Measurements from ENCODE around the gene CACNB2.

CACNB2 gene

DNA sequence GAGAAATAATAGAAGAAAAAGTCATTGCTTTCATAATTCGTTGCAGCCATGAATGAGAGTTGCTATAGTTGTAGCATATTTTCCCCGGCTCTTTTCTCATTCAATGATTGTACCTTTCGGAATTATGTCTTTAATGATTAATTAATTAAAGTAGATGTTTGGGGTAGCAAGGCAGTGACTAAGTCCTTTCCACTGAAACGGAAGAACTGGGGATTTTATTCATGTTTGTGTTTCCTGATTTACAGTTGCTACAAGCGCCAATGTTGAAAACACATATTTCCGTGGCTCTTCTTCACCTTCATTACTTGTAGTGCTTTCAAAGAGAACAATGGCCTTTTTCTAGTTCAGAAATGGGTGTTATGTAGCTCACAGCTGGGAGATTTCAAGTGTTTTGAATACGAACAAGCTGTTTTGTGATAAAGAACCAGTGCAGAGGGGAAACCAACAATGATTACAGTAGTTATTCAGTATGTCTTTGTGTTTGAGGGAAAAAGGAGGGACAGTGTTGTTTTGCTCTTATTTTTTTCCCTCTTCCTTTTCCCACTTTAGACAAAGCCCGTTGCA is 357.7 kb downstream of the CACNB2 start:
- H3K4me1 ChIP-seq (ENCODE audit: control insufficient read depth, insufficient read depth, low read depth, low read length), result peaks cover 1% of the 10 kb centered on the region
- H3K9me3 ChIP-seq (ENCODE audit: control insufficient read depth, low read length), result no peaks in the 10 kb centered on the region
- H2BK120ac ChIP-seq (ENCODE audit: low read depth, low read length), result no peak overlapping the region
- no peak overlapping the region for H2AK5ac ChIP-seq (ENCODE audit: low read length, severe bottlenecking)
- no peak overlapping the region for H2BK5ac ChIP-seq (ENCODE audit: low read depth, low read length, poor library complexity, severe bottlenecking)
- no peak overlapping the region for H3K14ac ChIP-seq (ENCODE audit: low read length in 2 of 2)
- no peaks in the 10 kb centered on the region for H3K27me3 ChIP-seq (ENCODE audit: control insufficient read depth in 1 of 2, insufficient read depth in 1 of 2, low read length in 2 of 2)
- no peak overlapping the region for H2BK12ac ChIP-seq (ENCODE audit: low read length in 2 of 2)
- no peak overlapping the region for H3K23ac ChIP-seq (ENCODE audit: low read length in 2 of 2)
- H3K4ac ChIP-seq (ENCODE audit: low read depth in 1 of 2, low read length in 2 of 2), result no peak overlapping the region
- no peak overlapping the region for H2BK15ac ChIP-seq (ENCODE audit: low read depth, poor library complexity, severe bottlenecking)
- H3K27ac ChIP-seq (ENCODE audit: low read length, poor library complexity, severe bottlenecking), result no peak overlapping the region
- no peaks in the 10 kb centered on the region for H3K36me3 ChIP-seq (ENCODE audit: control insufficient read depth in 1 of 2, insufficient read depth in 2 of 2, low read depth in 1 of 2, low read length in 2 of 2)
- no peak overlapping the region for H4K91ac ChIP-seq (ENCODE audit: low read length)
- WGBS, result 84% methylated on average over 8 of the region's 8 CpGs
- no peak overlapping the region for H3K4me3 ChIP-seq (ENCODE audit: insufficient read depth in 1 of 2, low read depth in 1 of 2, low read length in 2 of 2)
- H3K18ac ChIP-seq (ENCODE audit: low read depth in 1 of 2, low read length in 2 of 2), result no peak overlapping the region
- H2AFZ ChIP-seq (ENCODE audit: low read depth, low read length), result no peak overlapping the region
- no peak overlapping the region for H3K9ac ChIP-seq (ENCODE audit: low read length)
- H4K8ac ChIP-seq (ENCODE audit: low read length), result no peak overlapping the region
- no peak overlapping the region for H3K4me2 ChIP-seq (ENCODE audit: low read length, poor library complexity, severe bottlenecking)
- no peak for DNase-seq
- H3K79me1 ChIP-seq (replicated peaks; ENCODE audit: low read length, poor library complexity, severe bottlenecking), result no peaks in the 10 kb centered on the region

DNA sequence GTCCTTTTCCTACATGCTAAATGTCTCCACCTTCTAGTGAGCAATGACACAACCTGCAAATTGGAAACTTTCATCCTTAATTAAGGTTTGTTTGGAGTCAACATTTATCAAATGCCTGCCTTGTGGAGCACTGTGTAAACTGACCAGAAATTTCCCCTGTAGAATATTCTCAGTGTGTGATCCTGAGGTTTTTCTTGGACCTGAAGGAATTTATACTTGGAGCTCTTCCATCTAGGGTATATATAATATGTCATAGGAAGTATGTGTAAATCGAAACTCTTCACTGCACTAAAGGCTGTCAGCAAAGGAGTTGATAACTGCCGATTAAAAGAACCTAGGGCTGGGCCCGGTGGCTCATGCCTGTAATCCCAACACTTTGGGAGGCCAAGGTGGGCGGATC is 358.8 kb downstream of the CACNB2 start:
- Histone ChIP-seq H2AK5ac (ENCODE audit: low read length, severe bottlenecking) (no peak overlapping the region), H3K27me3 (ENCODE audit: control insufficient read depth in 1 of 2, insufficient read depth in 1 of 2, low read length in 2 of 2) (no peaks in the 10 kb centered on the region), H3K14ac (ENCODE audit: low read length in 2 of 2) (no peak overlapping the region), H3K9ac (ENCODE audit: low read length) (no peak overlapping the region), H3K79me1 (replicated peaks; ENCODE audit: low read length, poor library complexity, severe bottlenecking) (no peaks in the 10 kb centered on the region), H3K4me2 (ENCODE audit: low read length, poor library complexity, severe bottlenecking) (no peak overlapping the region), H2BK15ac (ENCODE audit: low read depth, poor library complexity, severe bottlenecking) (no peak overlapping the region), H3K23ac (ENCODE audit: low read length in 2 of 2) (no peak overlapping the region), H2BK120ac (ENCODE audit: low read depth, low read length) (no peak overlapping the region), H2AFZ (ENCODE audit: low read depth, low read length) (no peak overlapping the region), H3K18ac (ENCODE audit: low read depth in 1 of 2, low read length in 2 of 2) (no peak overlapping the region), H3K4ac (ENCODE audit: low read depth in 1 of 2, low read length in 2 of 2) (no peak overlapping the region), H3K9me3 (ENCODE audit: control insufficient read depth, low read length) (no peaks in the 10 kb centered on the region), H4K8ac (ENCODE audit: low read length) (no peak overlapping the region), H3K36me3 (ENCODE audit: control insufficient read depth in 1 of 2, insufficient read depth in 2 of 2, low read depth in 1 of 2, low read length in 2 of 2) (no peaks in the 10 kb centered on the region), H4K91ac (ENCODE audit: low read length) (no peak overlapping the region), H2BK5ac (ENCODE audit: low read depth, low read length, poor library complexity, severe bottlenecking) (no peak overlapping the region), H3K4me3 (ENCODE audit: insufficient read depth in 1 of 2, low read depth in 1 of 2, low read length in 2 of 2) (no peak overlapping the region), H3K4me1 (ENCODE audit: control insufficient read depth, insufficient read depth, low read depth, low read length) (peaks cover 1% of the 10 kb centered on the region), H2BK12ac (ENCODE audit: low read length in 2 of 2) (no peak overlapping the region), H3K27ac (ENCODE audit: low read length, poor library complexity, severe bottlenecking) (no peak overlapping the region)
- WGBS, result 81% methylated on average over 4 of the region's 4 CpGs
- DNase-seq, result no peak

DNA sequence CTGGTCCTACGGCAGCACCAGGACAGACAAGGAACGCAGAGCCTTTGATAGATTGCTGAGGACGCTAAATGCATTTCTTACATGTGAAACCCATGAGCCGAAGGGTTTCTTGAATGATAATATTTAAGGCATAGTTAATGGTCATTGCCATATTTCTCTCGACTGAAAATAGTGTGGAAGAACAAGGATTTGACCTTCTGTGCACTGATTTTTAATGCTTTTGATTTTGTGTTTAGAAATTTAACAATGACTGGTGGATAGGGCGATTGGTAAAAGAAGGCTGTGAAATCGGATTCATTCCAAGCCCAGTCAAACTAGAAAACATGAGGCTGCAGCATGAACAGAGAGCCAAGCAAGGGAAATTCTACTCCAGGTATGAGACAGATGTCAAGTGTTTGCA is 360.4 kb downstream of the CACNB2 start:
- H2BK5ac ChIP-seq (ENCODE audit: low read depth, low read length, poor library complexity, severe bottlenecking), result no peak overlapping the region
- H2AK5ac ChIP-seq (ENCODE audit: low read length, severe bottlenecking), result no peak overlapping the region
- WGBS, result 86% methylated on average over 7 of the region's 7 CpGs

DNA sequence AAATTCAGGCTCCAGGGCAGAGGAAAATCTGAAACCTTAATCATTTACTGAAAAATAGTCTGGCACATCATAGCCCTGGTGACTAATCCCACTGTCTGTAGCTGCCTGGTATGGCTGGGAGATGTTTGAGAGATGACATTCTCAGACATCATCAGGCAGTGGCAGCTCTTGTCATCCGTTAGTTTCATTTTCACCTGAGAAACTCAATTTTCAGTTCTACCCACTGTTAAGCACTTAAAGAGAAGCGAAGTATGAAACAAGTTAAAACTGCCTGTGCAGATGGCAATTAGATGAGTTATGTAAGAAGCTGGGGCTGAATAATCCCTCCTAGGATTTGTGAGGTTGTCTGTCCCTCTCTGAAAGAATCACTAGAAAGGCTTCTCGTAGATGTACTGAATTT is 361.0 kb downstream of the CACNB2 start:
- H2BK15ac ChIP-seq (ENCODE audit: low read depth, poor library complexity, severe bottlenecking), result no peak overlapping the region
- H3K14ac ChIP-seq (ENCODE audit: low read length in 2 of 2), result no peak overlapping the region
- no peaks in the 10 kb centered on the region for H3K27me3 ChIP-seq (ENCODE audit: control insufficient read depth in 1 of 2, insufficient read depth in 1 of 2, low read length in 2 of 2)
- H4K8ac ChIP-seq (ENCODE audit: low read length), result no peak overlapping the region
- no peak overlapping the region for H3K4ac ChIP-seq (ENCODE audit: low read depth in 1 of 2, low read length in 2 of 2)
- H2AFZ ChIP-seq (ENCODE audit: low read depth, low read length), result no peak overlapping the region
- H3K4me1 ChIP-seq (ENCODE audit: control insufficient read depth, insufficient read depth, low read depth, low read length), result peaks cover 1% of the 10 kb centered on the region
- no peak overlapping the region for H3K4me3 ChIP-seq (ENCODE audit: insufficient read depth in 1 of 2, low read depth in 1 of 2, low read length in 2 of 2)
- no peak overlapping the region for H2AK5ac ChIP-seq (ENCODE audit: low read length, severe bottlenecking)
- no peak for DNase-seq
- H3K79me1 ChIP-seq (replicated peaks; ENCODE audit: low read length, poor library complexity, severe bottlenecking), result no peaks in the 10 kb centered on the region
- H3K9ac ChIP-seq (ENCODE audit: low read length), result no peak overlapping the region
- no peak overlapping the region for H2BK12ac ChIP-seq (ENCODE audit: low read length in 2 of 2)
- H3K4me2 ChIP-seq (ENCODE audit: low read length, poor library complexity, severe bottlenecking), result no peak overlapping the region
- H2BK120ac ChIP-seq (ENCODE audit: low read depth, low read length), result no peak overlapping the region
- H4K91ac ChIP-seq (ENCODE audit: low read length), result no peak overlapping the region
- H3K18ac ChIP-seq (ENCODE audit: low read depth in 1 of 2, low read length in 2 of 2), result no peak overlapping the region
- 70% methylated on average over 2 of the region's 3 CpGs for WGBS
- H3K36me3 ChIP-seq (ENCODE audit: control insufficient read depth in 1 of 2, insufficient read depth in 2 of 2, low read depth in 1 of 2, low read length in 2 of 2), result no peaks in the 10 kb centered on the region
- no peak overlapping the region for H3K23ac ChIP-seq (ENCODE audit: low read length in 2 of 2)
- H2BK5ac ChIP-seq (ENCODE audit: low read depth, low read length, poor library complexity, severe bottlenecking), result no peak overlapping the region
- H3K27ac ChIP-seq (ENCODE audit: low read length, poor library complexity, severe bottlenecking), result peak overlapping the region; percentile 53
- H3K9me3 ChIP-seq (ENCODE audit: control insufficient read depth, low read length), result no peaks in the 10 kb centered on the region

More for the DNA sequence above, 360.4 kb downstream of the CACNB2 start:
- H3K18ac ChIP-seq (ENCODE audit: low read depth in 1 of 2, low read length in 2 of 2), result no peak overlapping the region
- H2BK12ac ChIP-seq (ENCODE audit: low read length in 2 of 2), result no peak overlapping the region
- H3K4me2 ChIP-seq (ENCODE audit: low read length, poor library complexity, severe bottlenecking), result no peak overlapping the region
- no peak for DNase-seq
- H3K36me3 ChIP-seq (ENCODE audit: control insufficient read depth in 1 of 2, insufficient read depth in 2 of 2, low read depth in 1 of 2, low read length in 2 of 2), result no peaks in the 10 kb centered on the region
- H3K4me1 ChIP-seq (ENCODE audit: control insufficient read depth, insufficient read depth, low read depth, low read length), result peaks cover 1% of the 10 kb centered on the region
- no peak overlapping the region for H3K23ac ChIP-seq (ENCODE audit: low read length in 2 of 2)
- no peak overlapping the region for H2AFZ ChIP-seq (ENCODE audit: low read depth, low read length)
- no peak overlapping the region for H2BK120ac ChIP-seq (ENCODE audit: low read depth, low read length)
- no peak overlapping the region for H4K8ac ChIP-seq (ENCODE audit: low read length)
- H4K91ac ChIP-seq (ENCODE audit: low read length), result no peak overlapping the region
- H3K27me3 ChIP-seq (ENCODE audit: control insufficient read depth in 1 of 2, insufficient read depth in 1 of 2, low read length in 2 of 2), result no peaks in the 10 kb centered on the region
- H3K14ac ChIP-seq (ENCODE audit: low read length in 2 of 2), result no peak overlapping the region
- H3K9ac ChIP-seq (ENCODE audit: low read length), result no peak overlapping the region
- H3K79me1 ChIP-seq (replicated peaks; ENCODE audit: low read length, poor library complexity, severe bottlenecking), result no peaks in the 10 kb centered on the region
- no peak overlapping the region for H3K4me3 ChIP-seq (ENCODE audit: insufficient read depth in 1 of 2, low read depth in 1 of 2, low read length in 2 of 2)
- H3K4ac ChIP-seq (ENCODE audit: low read depth in 1 of 2, low read length in 2 of 2), result no peak overlapping the region
- H3K9me3 ChIP-seq (ENCODE audit: control insufficient read depth, low read length), result no peaks in the 10 kb centered on the region
- H3K27ac ChIP-seq (ENCODE audit: low read length, poor library complexity, severe bottlenecking), result no peak overlapping the region
- no peak overlapping the region for H2BK15ac ChIP-seq (ENCODE audit: low read depth, poor library complexity, severe bottlenecking)

Measured in mesenchymal stem cell (in vitro differentiated cells and primary cell).